ENCODE measurements around the gene MAP4K2. TPM values are rescaled to one million over a fixed set of nuclear protein-coding genes. Genes with fewer than 3 reads are reported as not detected.

MAP4K2 gene
- total and polyA plus RNA-seq, 12 donors: 6.4 to 57.7 (median 19.0) TPM

GRCh38 chr11:64777449-64778222 is 25.4 kb downstream of the MAP4K2 start:
- peak; percentile 77 to 88 (median 83) for DNase-seq
- WGBS, 4 donors: 0 to 1% (median 0%) methylated on average over 2 to 92 of the region's 98 CpGs
- Histone ChIP-seq H3K27me3 (no peaks in the 10 kb centered on the region), H3K27ac (peak overlapping the region; percentile 86 to 100 (median 99)), H3K9me3 (replicated peaks in 1 of 3) (no peaks in the 10 kb centered on the region), H3K36me3 (replicated peaks in 1 of 2) (peaks cover 0 to 44% of the 10 kb centered on the region in 2 donors), H3K4me3 (peak overlapping the region in 2 of 4 donors; percentile 86 to 97), H3K4me1 (replicated peaks in 1 of 2) (peaks cover 21 to 54% of the 10 kb centered on the region in 2 donors)
- TF ChIP-seq, protein P1, sequence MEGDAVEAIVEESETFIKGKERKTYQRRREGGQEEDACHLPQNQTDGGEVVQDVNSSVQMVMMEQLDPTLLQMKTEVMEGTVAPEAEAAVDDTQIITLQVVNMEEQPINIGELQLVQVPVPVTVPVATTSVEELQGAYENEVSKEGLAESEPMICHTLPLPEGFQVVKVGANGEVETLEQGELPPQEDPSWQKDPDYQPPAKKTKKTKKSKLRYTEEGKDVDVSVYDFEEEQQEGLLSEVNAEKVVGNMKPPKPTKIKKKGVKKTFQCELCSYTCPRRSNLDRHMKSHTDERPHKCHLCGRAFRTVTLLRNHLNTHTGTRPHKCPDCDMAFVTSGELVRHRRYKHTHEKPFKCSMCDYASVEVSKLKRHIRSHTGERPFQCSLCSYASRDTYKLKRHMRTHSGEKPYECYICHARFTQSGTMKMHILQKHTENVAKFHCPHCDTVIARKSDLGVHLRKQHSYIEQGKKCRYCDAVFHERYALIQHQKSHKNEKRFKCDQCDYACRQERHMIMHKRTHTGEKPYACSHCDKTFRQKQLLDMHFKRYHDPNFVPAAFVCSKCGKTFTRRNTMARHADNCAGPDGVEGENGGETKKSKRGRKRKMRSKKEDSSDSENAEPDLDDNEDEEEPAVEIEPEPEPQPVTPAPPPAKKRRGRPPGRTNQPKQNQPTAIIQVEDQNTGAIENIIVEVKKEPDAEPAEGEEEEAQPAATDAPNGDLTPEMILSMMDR (IDR thresholded peaks at IDR 0.05): no peak
- peak in 1 of 2 donors; percentile 58 for TF ChIP-seq POLR2A (IDR thresholded peaks at IDR 0.05)
- intact Hi-C loops (cut with DNase I): no loop called here

- DNase-seq: peak in 1 of 7 donors; percentile 14
- 6 to 13% (median 11%) methylated on average over 3 of the region's 3 CpGs for WGBS, 4 donors
- Histone ChIP-seq H3K27me3 (no peaks in the 10 kb centered on the region), H3K36me3 (replicated peaks in 1 of 2) (peaks cover 0 to 52% of the 10 kb centered on the region in 2 donors), H3K4me1 (replicated peaks in 1 of 2) (peaks cover 21 to 61% of the 10 kb centered on the region in 2 donors), H3K27ac (peak overlapping the region in 4 of 5 donors; percentile 77 to 100 (median 99)), H3K4me3 (peak overlapping the region in 2 of 4 donors; percentile 86 to 97), H3K9me3 (replicated peaks in 1 of 3) (no peaks in the 10 kb centered on the region)
- intact Hi-C loops (cut with DNase I): no loop called here
- no peak for TF ChIP-seq POLR2A (IDR thresholded peaks at IDR 0.05)
- TF ChIP-seq, protein P1 (IDR thresholded peaks at IDR 0.05): no peak
Observed at GRCh38 chr11:64776875-64777274, 26.1 kb downstream of the MAP4K2 start.

DNA sequence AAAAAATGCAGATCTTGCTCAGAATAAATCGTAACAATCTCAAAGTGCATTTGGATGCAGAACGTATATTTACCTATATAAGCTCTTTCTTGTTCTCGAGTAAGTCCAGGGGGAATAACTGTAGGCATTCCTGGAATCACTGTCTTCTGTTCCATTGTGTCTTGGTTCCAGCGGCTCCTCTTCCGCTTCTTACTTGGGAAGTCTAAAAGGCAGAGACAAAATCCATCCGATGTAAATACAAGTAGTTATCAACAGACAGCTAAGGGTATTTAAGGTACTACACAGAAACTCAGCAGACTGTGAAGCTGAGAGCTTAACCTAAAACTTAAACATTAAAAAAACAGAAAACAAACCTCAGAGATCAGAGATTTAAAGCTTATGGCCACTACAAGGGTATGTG is 26.6 kb downstream of the MAP4K2 start:
- Histone ChIP-seq H3K27me3 (no peaks in the 10 kb centered on the region), H3K9me3 (replicated peaks in 1 of 3) (peaks cover 0 to 3% (median 0%) of the 10 kb centered on the region in 3 donors), H3K27ac (peak overlapping the region in 1 of 5 donors; percentile 99), H3K4me3 (no peak overlapping the region), H3K4me1 (replicated peaks in 1 of 2) (peaks cover 21 to 65% of the 10 kb centered on the region in 2 donors), H3K36me3 (replicated peaks in 1 of 2) (peaks cover 0 to 57% of the 10 kb centered on the region in 2 donors)
- no peak for DNase-seq
- 46 to 54% (median 48%) methylated on average over 6 of the region's 6 CpGs for WGBS, 4 donors
- intact Hi-C loops (cut with DNase I): no loop called here
- TF ChIP-seq POLR2A (IDR thresholded peaks at IDR 0.05): no peak
- TF ChIP-seq, protein P1 (IDR thresholded peaks at IDR 0.05): no peak

- 32 to 48% (median 41%) methylated on average over 5 of the region's 5 CpGs for WGBS, 4 donors
- intact Hi-C loops (cut with DNase I): no loop called here
- peaks cover 0 to 4% (median 0%) of the 10 kb centered on the region in 3 donors for H3K9me3 ChIP-seq (replicated peaks in 1 of 3)
- TF ChIP-seq, protein P1 (IDR thresholded peaks at IDR 0.05): no peak
- peak in 1 of 2 donors; percentile 18 for TF ChIP-seq POLR2A (IDR thresholded peaks at IDR 0.05)
- no peaks in the 10 kb centered on the region for H3K27me3 ChIP-seq
- no peak overlapping the region for H3K4me3 ChIP-seq
- peaks cover 21 to 62% of the 10 kb centered on the region in 2 donors for H3K4me1 ChIP-seq (replicated peaks in 1 of 2)
- H3K27ac ChIP-seq: peak overlapping the region in 4 of 5 donors; percentile 31 to 76 (median 54)
- H3K36me3 ChIP-seq (replicated peaks in 1 of 2): peaks cover 0 to 79% of the 10 kb centered on the region in 2 donors
- DNase-seq: peak in 6 of 7 donors; percentile 65 to 86 (median 72)
Observed at GRCh38 chr11:64774144-64774543, 28.9 kb downstream of the MAP4K2 start.
